Neutrophil (primary cell): ENCODE measurements around the gene HOXC12.

ENCODE experiments used
- H3K27ac ChIP-seq: fragments of 200-600 bp; sonication (generic); 2 replicates; pipeline ENCODE4 v1.5.1; 2016; ENCODE audit warnings: mild to moderate bottlenecking, moderate library complexity
- H3K27me3 ChIP-seq: fragments of 200-600 bp; sonication (generic); 2 replicates; pipeline ENCODE4 v1.6.0; 2016; ENCODE audit warnings: mild to moderate bottlenecking
- H3K36me3 ChIP-seq: fragments of 200-600 bp; sonication (generic); 2 replicates; pipeline ENCODE4 v1.5.1; 2017
- H3K4me1 ChIP-seq, 2 experiments: fragments of 200-600 bp in 1 of 2; sonication (generic) in 1 of 2; 1 replicate in 1 of 2; 2 replicates in 1 of 2; pipeline versions ENCODE4 v1.5.1 to v1.6.1; 2013 to 2016; ENCODE audit warnings: low read depth in 1 of 2, low read length in 1 of 2, mild to moderate bottlenecking in 1 of 2, moderate library complexity in 1 of 2; ENCODE audit not compliant: control insufficient read depth in 1 of 2, insufficient read depth in 1 of 2
- H3K4me3 ChIP-seq, 2 experiments: fragments of 200-600 bp in 1 of 2; sonication (generic) in 1 of 2; 1 replicate in 1 of 2; 2 replicates in 1 of 2; pipeline ENCODE4 v1.5.1; 2013 to 2016; ENCODE audit warnings: low read depth in 1 of 2, low read length in 1 of 2, mild to moderate bottlenecking in 1 of 2, moderate library complexity in 1 of 2
- H3K9me3 ChIP-seq: fragments of 200-600 bp; sonication (generic); 2 replicates; pipeline ENCODE4 v1.5.1; 2016
- TF ChIP-seq, protein P1 (sequence below): fragments of 200-600 bp; sonication (generic); IDR thresholded peaks from 2 replicates; pipeline ENCODE4 v1.5.1; 2016; ENCODE audit warnings: antibody characterized with exemption

HOXC12 gene

DNA sequence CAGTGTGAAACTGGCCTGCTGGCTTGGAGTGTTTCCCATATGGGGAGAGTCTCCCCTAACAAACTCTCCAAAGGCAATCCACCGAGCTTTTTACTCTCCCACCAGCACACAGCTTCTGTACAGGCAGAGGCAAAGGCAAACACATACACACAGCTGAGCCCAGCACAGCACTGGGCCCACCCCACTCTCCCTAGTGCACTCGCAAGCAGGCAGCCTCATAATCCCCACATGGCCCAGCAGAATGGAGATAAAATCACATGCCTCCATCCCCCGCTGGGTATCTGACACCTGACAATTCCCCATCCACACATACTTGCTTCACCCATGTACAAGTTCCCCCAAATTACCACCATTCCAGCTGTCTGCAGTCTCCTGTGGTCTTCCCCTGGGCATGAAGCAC, 3.4 kb downstream of the HOXC12 start:
- no peak overlapping the region for H3K4me3 ChIP-seq
- H3K36me3 ChIP-seq: no peaks in the 10 kb centered on the region
- TF ChIP-seq, protein P1, sequence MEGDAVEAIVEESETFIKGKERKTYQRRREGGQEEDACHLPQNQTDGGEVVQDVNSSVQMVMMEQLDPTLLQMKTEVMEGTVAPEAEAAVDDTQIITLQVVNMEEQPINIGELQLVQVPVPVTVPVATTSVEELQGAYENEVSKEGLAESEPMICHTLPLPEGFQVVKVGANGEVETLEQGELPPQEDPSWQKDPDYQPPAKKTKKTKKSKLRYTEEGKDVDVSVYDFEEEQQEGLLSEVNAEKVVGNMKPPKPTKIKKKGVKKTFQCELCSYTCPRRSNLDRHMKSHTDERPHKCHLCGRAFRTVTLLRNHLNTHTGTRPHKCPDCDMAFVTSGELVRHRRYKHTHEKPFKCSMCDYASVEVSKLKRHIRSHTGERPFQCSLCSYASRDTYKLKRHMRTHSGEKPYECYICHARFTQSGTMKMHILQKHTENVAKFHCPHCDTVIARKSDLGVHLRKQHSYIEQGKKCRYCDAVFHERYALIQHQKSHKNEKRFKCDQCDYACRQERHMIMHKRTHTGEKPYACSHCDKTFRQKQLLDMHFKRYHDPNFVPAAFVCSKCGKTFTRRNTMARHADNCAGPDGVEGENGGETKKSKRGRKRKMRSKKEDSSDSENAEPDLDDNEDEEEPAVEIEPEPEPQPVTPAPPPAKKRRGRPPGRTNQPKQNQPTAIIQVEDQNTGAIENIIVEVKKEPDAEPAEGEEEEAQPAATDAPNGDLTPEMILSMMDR: no peak
- no peaks in the 10 kb centered on the region for H3K4me1 ChIP-seq
- no peak overlapping the region for H3K27ac ChIP-seq
- H3K9me3 ChIP-seq: no peaks in the 10 kb centered on the region
- peaks cover 100% of the 10 kb centered on the region for H3K27me3 ChIP-seq

DNA sequence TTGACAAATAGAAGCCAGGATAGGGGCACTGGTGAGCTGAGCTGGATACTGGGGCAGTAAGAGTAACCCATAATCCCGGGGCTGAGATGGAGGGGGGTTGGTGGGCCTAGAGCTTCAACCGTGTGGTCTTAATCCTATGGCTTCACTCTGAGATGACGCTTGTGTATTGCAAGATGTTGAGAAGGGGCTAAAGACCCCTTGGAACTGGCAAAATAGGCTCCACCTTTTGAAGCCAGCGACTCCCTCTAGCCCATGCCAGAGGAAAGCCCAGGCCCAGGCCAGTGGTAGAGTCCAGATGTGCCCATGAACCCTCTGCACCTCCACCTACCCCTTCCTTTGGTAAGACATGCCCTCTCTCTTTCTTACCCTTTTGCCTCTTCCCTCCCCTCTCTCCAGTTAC, 4.6 kb downstream of the HOXC12 start:
- no peaks in the 10 kb centered on the region for H3K4me1 ChIP-seq
- peaks cover 100% of the 10 kb centered on the region for H3K27me3 ChIP-seq
- no peaks in the 10 kb centered on the region for H3K36me3 ChIP-seq
- TF ChIP-seq, protein P1: no peak
- no peaks in the 10 kb centered on the region for H3K9me3 ChIP-seq
- no peak overlapping the region for H3K27ac ChIP-seq
- H3K4me3 ChIP-seq: no peak overlapping the region

DNA sequence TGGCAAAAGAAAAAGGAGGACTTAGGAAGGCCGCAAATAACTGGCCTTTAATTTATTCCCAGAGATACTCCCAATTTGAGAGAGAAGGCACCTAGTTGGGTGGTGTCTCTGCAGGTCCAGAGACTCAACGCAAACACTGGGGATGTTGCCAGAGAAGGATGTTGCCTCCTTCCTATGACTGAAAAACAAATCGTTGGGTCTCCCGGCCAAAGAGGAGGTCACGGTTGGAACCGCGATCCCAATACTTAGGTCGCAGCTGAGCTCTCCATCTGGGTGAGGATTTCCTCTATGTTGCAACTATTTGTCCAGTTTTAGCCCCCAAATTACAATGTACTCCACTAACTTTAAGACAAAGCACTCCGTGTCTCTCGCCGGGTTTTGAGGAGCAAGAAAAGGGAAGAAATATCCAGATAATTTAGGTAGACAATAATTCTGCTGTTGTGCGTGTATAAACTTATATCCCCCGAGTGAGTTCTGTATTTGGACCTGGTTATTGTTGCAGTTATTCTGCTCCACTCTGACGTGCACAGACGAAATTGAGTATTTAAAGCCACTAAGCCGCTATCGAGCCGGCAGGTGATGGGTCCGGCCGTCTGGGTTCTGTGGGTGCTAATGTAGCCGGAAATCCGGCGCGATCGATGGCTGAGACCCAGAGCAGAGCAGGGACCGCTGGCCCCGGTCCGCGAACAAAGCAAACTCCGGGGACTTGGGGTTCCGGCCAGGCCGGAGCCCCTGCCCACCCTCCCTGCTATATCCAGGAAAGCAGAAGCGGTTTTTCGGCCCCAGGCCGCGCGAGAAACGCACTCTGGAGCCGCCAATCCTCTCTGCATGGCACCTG, 5.7 kb downstream of the HOXC12 start:
- Histone ChIP-seq H3K36me3 (no peaks in the 10 kb centered on the region), H3K27me3 (peaks cover 100% of the 10 kb centered on the region), H3K4me3 (no peak overlapping the region), H3K27ac (no peak overlapping the region), H3K4me1 (no peaks in the 10 kb centered on the region), H3K9me3 (no peaks in the 10 kb centered on the region)
- TF ChIP-seq, protein P1: no peak

DNA sequence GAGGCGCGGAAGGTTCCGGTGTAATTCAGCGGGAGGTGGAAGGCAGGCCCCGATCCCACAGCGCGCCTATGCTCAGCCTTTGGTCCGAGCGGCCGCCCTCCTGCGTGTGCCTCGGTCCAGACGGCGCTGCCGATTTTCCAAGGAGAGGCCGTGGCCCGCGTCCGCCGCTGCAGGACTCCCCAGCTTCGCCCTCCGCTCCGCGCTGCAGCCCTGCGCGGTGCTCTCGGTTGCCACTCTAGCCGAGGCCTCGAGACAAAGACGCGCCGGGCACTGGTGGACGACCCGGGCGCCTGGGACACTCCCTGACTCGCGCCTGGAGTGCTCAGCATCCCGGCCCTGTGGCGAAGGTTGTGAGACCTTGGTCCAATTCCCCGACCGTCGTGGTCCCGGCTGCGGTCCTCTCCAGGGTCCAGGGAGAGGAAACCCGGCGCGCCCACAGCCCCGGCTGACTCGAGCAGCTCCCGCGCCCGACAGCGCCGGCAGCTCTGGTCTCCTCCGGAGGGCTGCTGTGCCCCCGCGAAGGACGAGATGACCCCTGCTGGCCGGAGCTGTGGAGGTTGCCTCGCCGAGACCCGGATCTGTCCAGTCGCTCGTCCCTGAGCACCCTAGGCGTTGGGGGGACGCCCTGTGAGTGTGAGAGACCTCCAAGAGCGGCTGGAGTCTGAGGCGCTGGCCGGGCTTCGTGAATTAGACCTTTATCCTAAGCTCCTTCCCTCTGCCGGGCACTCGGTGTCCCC, 6.5 kb downstream of the HOXC12 start:
- peaks cover 100% of the 10 kb centered on the region for H3K27me3 ChIP-seq
- no peaks in the 10 kb centered on the region for H3K4me1 ChIP-seq
- no peaks in the 10 kb centered on the region for H3K36me3 ChIP-seq
- no peak overlapping the region for H3K27ac ChIP-seq
- TF ChIP-seq, protein P1: no peak
- H3K4me3 ChIP-seq: no peak overlapping the region
- H3K9me3 ChIP-seq: no peaks in the 10 kb centered on the region

DNA sequence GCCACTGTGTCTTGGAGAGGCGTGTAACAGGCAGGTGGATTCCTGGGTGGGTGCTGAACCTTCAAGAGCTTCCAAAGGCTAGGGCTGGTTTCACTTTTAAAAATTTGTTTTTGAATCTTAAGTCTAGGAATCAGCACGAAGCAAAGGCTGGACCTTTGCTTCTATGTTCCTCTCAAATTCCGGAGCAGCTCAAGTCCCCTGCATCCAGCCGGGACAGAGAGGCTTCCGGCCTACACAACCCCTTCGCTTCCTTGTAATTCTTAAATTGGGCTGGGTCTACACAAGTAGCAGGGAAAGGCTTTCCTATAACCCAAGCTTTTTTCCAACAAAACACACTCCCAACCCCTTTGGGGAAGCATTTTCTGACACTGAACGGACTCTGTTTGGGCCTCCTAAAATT, 8.3 kb downstream of the HOXC12 start:
- no peak overlapping the region for H3K27ac ChIP-seq
- H3K27me3 ChIP-seq: peaks cover 100% of the 10 kb centered on the region
- H3K4me3 ChIP-seq: no peak overlapping the region
- H3K4me1 ChIP-seq: no peaks in the 10 kb centered on the region
- TF ChIP-seq, protein P1: no peak
- no peaks in the 10 kb centered on the region for H3K36me3 ChIP-seq
- H3K9me3 ChIP-seq: no peaks in the 10 kb centered on the region
